ENCODE data around the gene NPIPA2.
"Not testable (repeated sequence)": the region's sequence is repeated elsewhere in the genome, so short reads cannot be mapped to it uniquely, and the experiment has no call there.

DNA sequence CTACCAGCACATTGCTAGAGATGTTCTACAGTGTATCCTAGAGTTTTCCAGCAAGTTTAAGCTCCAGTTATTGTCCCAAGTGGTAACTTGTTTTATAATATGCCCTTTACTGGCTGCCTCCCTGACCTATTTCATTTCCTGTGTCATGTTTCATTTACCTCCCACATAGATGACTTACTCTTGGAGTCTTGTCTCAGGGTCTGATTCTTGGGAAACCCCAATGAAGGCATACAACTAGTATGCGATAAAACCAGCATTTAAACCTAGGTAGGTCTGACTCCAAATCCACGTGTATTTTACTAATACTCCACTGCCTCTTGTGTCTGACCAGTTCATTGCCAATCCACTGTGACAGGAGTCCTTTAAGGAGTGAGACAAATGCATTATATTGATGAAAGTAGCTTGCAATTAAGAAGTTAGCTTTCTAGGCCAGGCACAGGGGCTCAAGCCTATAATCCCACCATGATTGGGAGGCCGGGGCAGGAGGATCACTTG lies 64.9 kb downstream of the NPIPA2 start:
- TF ChIP-seq, protein P1, sequence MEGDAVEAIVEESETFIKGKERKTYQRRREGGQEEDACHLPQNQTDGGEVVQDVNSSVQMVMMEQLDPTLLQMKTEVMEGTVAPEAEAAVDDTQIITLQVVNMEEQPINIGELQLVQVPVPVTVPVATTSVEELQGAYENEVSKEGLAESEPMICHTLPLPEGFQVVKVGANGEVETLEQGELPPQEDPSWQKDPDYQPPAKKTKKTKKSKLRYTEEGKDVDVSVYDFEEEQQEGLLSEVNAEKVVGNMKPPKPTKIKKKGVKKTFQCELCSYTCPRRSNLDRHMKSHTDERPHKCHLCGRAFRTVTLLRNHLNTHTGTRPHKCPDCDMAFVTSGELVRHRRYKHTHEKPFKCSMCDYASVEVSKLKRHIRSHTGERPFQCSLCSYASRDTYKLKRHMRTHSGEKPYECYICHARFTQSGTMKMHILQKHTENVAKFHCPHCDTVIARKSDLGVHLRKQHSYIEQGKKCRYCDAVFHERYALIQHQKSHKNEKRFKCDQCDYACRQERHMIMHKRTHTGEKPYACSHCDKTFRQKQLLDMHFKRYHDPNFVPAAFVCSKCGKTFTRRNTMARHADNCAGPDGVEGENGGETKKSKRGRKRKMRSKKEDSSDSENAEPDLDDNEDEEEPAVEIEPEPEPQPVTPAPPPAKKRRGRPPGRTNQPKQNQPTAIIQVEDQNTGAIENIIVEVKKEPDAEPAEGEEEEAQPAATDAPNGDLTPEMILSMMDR (IDR thresholded peaks at IDR 0.05), result not testable (repeated sequence)
- not testable (repeated sequence) for TF ChIP-seq POLR2A, EP300 (IDR thresholded peaks at IDR 0.05)
